ENCODE measurements around the gene ALOXE3.

ALOXE3 gene

DNA sequence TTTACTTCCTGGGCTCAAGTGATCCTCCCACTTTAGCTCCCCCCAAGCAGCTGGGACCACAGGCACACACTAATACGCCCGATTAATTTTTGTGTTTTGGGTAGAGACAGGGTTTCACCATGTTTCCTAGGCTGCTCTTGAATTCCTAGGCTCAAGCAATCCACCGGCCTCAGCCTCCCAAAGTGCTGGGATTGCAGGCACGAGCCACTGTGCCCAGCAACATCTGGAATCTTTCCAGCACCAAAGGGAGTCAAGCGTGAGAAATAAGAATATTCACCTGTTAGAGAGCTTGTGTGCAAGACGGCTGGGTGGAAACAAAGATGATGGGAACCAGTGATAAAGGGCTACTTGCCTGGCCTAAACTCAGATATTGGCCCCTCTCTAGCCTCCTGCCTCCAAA is 16.6 kb downstream of the ALOXE3 start:
- no peak overlapping the region for H3K9ac ChIP-seq (ENCODE audit: low read depth, low read length, poor library complexity, severe bottlenecking)
- H3K9me3 ChIP-seq (ENCODE audit: insufficient read depth, low read depth, low read length), result no peaks in the 10 kb centered on the region
- no peaks in the 10 kb centered on the region for H3K4me1 ChIP-seq (ENCODE audit: insufficient read depth, low read length, poor library complexity, severe bottlenecking)
- no peak overlapping the region for H3K4me3 ChIP-seq (ENCODE audit: low read length, poor library complexity, severe bottlenecking)
- no peaks in the 10 kb centered on the region for H3K9me2 ChIP-seq (replicated peaks; ENCODE audit: low read depth, low read length)
- no peaks in the 10 kb centered on the region for H3K79me2 ChIP-seq (ENCODE audit: insufficient read depth, low read length)
- TF ChIP-seq, protein P1, sequence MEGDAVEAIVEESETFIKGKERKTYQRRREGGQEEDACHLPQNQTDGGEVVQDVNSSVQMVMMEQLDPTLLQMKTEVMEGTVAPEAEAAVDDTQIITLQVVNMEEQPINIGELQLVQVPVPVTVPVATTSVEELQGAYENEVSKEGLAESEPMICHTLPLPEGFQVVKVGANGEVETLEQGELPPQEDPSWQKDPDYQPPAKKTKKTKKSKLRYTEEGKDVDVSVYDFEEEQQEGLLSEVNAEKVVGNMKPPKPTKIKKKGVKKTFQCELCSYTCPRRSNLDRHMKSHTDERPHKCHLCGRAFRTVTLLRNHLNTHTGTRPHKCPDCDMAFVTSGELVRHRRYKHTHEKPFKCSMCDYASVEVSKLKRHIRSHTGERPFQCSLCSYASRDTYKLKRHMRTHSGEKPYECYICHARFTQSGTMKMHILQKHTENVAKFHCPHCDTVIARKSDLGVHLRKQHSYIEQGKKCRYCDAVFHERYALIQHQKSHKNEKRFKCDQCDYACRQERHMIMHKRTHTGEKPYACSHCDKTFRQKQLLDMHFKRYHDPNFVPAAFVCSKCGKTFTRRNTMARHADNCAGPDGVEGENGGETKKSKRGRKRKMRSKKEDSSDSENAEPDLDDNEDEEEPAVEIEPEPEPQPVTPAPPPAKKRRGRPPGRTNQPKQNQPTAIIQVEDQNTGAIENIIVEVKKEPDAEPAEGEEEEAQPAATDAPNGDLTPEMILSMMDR (conservative IDR thresholded peaks at IDR 0.05; ENCODE audit: low read length), result no peak
- TF ChIP-seq EZH2phosphoT487 (IDR thresholded peaks at IDR 0.05; ENCODE audit: borderline replicate concordance), result no peak
- no peaks in the 10 kb centered on the region for H3K36me3 ChIP-seq (ENCODE audit: insufficient read depth, low read length)
- H2AFZ ChIP-seq (ENCODE audit: low read length), result no peak overlapping the region
- H3K27me3 ChIP-seq (ENCODE audit: insufficient read depth, low read length, poor library complexity, severe bottlenecking), result no peaks in the 10 kb centered on the region
- H4K20me1 ChIP-seq (ENCODE audit: insufficient read depth, low read length, poor library complexity, severe bottlenecking), result no peaks in the 10 kb centered on the region
- H3F3A ChIP-seq (ENCODE audit: low read depth), result no peaks in the 10 kb centered on the region
- H3K4me2 ChIP-seq (ENCODE audit: low read depth, low read length, poor library complexity, severe bottlenecking), result no peak overlapping the region

DNA sequence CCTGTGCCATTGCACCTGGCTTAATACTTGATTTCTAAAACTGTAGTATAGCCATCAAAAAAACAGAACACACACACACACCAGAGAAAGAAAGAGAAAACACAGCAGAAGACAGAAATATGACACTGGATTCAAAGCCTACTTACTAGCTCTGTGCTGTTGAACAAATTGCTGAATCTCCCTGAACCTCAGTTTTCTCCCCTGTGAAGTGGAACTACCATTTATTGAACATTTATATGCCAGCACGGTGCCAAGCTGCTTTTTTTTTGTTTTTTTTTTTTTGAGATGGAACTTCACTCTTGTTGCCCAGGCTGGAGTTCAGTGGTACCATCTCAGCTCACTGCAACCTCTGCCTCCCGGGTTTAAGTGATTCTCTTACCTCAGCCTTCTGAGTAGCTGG is 17.6 kb downstream of the ALOXE3 start:
- no peaks in the 10 kb centered on the region for H3K79me2 ChIP-seq (ENCODE audit: insufficient read depth, low read length)
- H3K36me3 ChIP-seq (ENCODE audit: insufficient read depth, low read length), result no peaks in the 10 kb centered on the region
- H4K20me1 ChIP-seq (ENCODE audit: insufficient read depth, low read length, poor library complexity, severe bottlenecking), result no peaks in the 10 kb centered on the region
- H2AFZ ChIP-seq (ENCODE audit: low read length), result no peak overlapping the region
- no peak for TF ChIP-seq EZH2phosphoT487 (IDR thresholded peaks at IDR 0.05; ENCODE audit: borderline replicate concordance)
- TF ChIP-seq, protein P1 (conservative IDR thresholded peaks at IDR 0.05; ENCODE audit: low read length), result no peak
- H3K9me2 ChIP-seq (replicated peaks; ENCODE audit: low read depth, low read length), result no peaks in the 10 kb centered on the region
- H3K9me3 ChIP-seq (ENCODE audit: insufficient read depth, low read depth, low read length), result no peaks in the 10 kb centered on the region
- no peaks in the 10 kb centered on the region for H3K4me1 ChIP-seq (ENCODE audit: insufficient read depth, low read length, poor library complexity, severe bottlenecking)
- no peak overlapping the region for H3K9ac ChIP-seq (ENCODE audit: low read depth, low read length, poor library complexity, severe bottlenecking)
- no peak overlapping the region for H3K4me2 ChIP-seq (ENCODE audit: low read depth, low read length, poor library complexity, severe bottlenecking)
- no peak overlapping the region for H3K4me3 ChIP-seq (ENCODE audit: low read length, poor library complexity, severe bottlenecking)
- H3F3A ChIP-seq (ENCODE audit: low read depth), result no peaks in the 10 kb centered on the region
- H3K27me3 ChIP-seq (ENCODE audit: insufficient read depth, low read length, poor library complexity, severe bottlenecking), result no peaks in the 10 kb centered on the region

DNA sequence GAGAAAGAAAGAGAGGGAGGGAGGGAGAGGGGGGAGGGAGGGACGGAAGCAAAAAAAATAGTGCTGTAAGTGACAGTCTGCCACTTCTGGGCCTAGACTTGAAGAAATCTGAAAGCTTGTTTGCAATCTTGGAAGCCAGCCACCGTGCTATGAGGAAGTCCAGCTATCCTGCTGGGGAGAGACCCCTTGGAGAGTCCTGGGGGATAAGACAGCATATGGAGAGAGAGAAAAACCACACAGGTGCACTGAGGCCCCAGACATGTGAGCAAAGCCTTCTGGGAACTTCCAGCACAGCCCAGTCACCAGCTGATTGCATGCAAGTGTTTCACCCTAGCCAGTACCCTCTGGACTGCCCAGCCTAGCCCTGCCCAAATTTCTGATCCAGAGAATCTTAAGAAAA is 18.2 kb downstream of the ALOXE3 start:
- Histone ChIP-seq H3K4me3 (ENCODE audit: low read length, poor library complexity, severe bottlenecking) (no peak overlapping the region), H3K4me1 (ENCODE audit: insufficient read depth, low read length, poor library complexity, severe bottlenecking) (no peaks in the 10 kb centered on the region), H3K36me3 (ENCODE audit: insufficient read depth, low read length) (no peaks in the 10 kb centered on the region), H3K79me2 (ENCODE audit: insufficient read depth, low read length) (no peaks in the 10 kb centered on the region), H2AFZ (ENCODE audit: low read length) (0 out of 2 replicates have a peak overlapping the region, but pooled peaks have one; percentile 49), H3K9me2 (replicated peaks; ENCODE audit: low read depth, low read length) (no peaks in the 10 kb centered on the region), H3F3A (ENCODE audit: low read depth) (no peaks in the 10 kb centered on the region), H4K20me1 (ENCODE audit: insufficient read depth, low read length, poor library complexity, severe bottlenecking) (no peaks in the 10 kb centered on the region), H3K9ac (ENCODE audit: low read depth, low read length, poor library complexity, severe bottlenecking) (no peak overlapping the region), H3K9me3 (ENCODE audit: insufficient read depth, low read depth, low read length) (no peaks in the 10 kb centered on the region), H3K27me3 (ENCODE audit: insufficient read depth, low read length, poor library complexity, severe bottlenecking) (no peaks in the 10 kb centered on the region), H3K4me2 (ENCODE audit: low read depth, low read length, poor library complexity, severe bottlenecking) (no peak overlapping the region)
- TF ChIP-seq EZH2phosphoT487 (IDR thresholded peaks at IDR 0.05; ENCODE audit: borderline replicate concordance), result no peak
- TF ChIP-seq, protein P1 (conservative IDR thresholded peaks at IDR 0.05; ENCODE audit: low read length), result no peak
